ENCODE data around the gene CDC42SE2.
"Not testable (repeated sequence)": the region's sequence is repeated elsewhere in the genome, so short reads cannot be mapped to it uniquely, and the experiment has no call there.

Gene CDC42SE2

DNA sequence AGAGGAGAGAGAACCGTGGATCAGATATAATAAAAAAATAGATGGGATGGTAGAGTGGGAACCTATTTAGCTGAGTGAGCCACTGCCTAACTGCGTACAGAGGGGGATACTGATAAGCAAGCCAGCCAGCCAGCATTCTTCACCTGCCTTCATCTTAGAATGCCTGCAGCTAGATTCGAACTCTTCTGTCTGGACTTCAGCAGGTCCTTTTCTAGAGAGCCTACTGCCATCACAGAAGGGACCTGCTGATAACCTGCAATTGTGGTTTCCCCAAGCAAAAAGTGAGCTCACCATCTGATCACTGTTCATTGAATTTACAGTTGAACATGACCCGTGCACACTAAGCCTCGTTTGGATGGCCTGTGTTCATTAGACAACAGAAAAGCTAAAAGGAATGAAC lies 109.4 kb downstream of the CDC42SE2 start:
- no peak for DNase-seq

DNA sequence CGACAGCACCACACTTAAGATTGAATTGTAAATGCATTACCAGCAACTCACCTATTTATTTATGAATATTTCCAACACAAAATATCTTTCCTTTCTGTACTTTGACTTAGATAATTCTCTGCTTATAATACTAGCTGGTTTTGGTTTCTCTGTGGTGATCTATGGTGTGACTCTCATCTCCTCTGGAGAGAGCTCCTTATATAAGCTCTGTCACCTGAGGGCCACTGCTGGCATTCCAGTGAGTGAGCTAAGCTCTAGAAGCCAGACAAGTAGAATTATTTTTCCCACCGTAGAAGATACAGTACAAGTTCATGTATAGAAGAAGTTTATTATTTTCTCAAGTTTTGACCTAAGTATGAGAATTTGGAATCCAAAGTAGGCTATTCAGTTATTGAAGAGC lies 111.5 kb downstream of the CDC42SE2 start:
- no peak for DNase-seq

DNA sequence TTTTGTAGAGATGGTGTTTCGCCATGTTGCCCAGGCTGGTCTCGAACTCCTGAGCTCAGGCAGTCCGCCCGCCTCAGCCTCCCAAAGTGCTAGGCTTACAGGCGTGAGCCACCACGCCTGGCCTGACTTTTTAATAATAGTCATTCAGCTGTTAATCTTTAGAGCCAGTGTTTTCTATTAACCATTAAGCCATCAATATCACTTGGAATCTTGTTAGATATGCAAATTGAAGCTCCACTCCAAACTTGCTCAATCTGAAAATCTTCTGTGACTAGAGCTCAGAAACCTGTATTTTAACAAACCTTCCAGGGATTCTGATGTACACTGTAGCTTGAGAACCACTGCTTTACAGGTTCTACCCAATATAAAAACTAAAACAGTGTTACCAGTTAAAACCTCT lies 113.5 kb downstream of the CDC42SE2 start:
- DNase-seq: no peak

DNA sequence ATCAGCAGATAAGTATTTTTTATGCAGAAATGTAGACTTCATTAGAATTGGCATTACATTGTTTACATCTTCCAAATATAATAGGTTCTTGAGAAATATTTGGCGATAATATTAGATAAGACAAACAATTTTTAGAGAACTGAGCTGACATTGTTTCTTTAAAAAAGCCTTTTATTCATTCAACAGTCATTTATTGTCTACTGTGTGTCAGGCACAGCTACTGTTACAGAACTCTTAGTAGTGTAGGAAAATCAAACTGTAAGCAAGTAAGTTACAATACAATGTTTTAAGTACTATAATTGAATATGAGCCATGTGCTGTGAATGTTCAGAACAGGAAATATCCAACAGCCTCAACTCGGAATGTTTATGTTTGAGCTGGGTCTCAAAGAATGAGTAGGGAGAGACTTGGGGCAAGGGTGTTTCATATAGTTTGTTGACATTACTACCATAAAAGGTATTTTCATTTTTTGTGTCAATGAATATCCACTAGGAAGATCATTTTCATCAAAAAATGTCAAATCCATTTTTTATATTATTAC lies 114.0 kb downstream of the CDC42SE2 start:
- DNase-seq: no peak

DNA sequence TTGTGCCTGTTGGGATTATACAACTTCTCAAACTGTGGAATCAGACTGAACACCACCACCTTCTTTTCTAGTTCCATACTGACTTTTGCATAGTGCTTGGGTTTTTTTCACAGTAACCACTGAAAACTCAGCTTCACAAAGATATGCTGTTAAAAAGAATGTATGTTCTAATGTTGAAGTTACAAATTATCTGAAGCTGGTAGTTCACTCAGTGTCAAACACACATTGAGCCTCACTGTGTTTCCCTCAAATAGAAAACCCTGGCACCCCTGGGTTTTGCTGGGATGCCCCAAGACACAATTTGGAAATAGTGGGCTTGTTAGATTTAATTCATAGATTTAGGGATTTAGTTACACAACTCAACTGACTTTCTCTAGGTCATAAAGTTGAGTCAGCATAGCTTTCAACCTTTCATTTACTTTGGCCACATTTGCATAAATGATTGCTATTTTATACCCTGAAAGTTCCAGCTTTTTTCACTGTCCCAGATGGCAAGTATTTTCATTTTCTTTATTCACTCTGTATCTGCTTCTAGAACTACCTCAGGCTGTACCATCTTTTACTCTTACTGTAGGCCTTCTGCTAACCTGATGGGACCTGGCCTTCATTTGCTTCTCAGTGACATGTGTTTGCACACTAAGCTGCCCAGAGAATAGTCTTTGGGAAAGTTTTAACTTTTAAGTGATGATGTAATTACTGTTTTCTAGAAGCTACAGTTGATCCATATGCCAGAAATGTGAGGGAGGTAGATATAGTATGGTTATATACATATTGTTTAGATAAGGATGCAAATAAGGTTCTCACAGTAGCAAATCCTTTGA lies 115.1 kb downstream of the CDC42SE2 start:
- no peak for DNase-seq

DNA sequence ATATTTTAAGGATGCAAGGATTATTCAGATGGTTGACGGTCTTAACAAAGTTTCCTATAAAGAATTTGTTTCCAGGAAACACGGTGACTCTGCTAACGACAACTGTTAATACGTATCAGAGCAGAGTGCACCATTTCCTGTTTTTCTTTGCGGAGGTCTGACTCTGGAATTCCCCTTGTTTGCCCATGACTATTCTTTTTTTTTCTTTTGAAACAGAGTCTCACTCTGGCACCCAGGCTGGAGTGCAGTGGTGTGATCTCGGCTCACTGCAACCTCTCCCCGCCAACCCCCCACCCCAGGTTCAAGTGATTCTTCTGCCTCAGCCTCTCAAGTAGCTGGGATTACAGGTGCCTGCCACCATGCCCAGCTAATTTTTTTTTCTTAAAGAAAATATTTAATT lies 115.9 kb downstream of the CDC42SE2 start:
- DNase-seq: no peak

DNA sequence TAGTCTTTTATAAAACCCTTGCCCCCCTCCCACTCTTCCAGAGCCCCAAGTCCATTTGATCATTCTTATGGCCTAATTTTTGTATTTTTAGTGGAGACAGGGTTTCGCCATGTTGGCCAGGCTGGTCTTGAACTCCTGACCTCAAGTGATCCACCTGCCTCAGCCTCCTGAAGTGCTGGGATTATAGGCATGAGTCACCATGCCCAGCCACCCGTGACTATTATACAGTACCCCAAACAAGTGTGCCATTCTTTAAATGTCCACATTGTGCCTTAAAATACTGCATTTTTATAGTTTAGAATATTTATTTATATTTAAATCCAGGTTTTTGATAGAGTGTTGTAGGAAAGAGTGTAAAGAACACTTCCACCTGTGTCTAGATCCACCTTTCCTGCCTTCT lies 116.4 kb downstream of the CDC42SE2 start:
- not testable (repeated sequence) for DNase-seq

DNA sequence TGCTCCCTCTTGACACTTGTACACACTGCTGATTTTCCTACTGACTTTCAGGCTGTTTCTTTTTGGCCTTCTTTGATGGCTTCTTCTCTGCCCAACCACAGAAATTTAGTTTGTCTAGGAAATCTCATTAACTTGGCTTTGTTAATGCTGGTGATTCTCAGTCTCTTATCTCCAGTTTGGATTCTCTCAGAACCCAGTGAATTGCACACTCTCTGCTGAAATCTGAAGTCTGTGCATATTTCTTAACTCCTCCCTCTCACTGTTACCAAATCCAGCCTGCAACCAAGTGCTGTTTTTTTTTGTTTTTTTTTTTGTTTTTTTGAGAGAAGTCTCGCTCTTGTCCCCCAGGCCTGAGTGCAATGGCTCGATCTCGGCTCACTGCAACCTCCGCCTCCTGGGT lies 117.2 kb downstream of the CDC42SE2 start:
- DNase-seq: no peak

DNA sequence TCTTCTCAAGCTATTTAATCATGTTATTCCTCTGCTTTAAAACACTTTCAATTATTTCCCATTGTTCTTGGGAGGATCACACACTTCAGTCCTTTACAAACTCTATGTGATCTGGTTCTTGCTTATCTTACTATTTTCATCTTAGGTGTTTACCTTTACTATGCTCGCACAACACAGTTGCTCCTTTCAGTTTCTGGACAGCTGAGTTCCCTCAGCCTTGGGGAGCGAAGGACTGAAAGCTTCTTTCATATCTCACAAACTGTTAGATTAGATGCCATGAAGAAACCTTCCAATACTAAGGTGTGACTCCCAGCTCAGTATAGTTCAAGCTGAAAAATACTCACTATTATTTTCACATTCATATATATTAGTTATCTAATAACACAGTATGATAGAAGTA lies 117.9 kb downstream of the CDC42SE2 start:
- no peak for DNase-seq

DNA sequence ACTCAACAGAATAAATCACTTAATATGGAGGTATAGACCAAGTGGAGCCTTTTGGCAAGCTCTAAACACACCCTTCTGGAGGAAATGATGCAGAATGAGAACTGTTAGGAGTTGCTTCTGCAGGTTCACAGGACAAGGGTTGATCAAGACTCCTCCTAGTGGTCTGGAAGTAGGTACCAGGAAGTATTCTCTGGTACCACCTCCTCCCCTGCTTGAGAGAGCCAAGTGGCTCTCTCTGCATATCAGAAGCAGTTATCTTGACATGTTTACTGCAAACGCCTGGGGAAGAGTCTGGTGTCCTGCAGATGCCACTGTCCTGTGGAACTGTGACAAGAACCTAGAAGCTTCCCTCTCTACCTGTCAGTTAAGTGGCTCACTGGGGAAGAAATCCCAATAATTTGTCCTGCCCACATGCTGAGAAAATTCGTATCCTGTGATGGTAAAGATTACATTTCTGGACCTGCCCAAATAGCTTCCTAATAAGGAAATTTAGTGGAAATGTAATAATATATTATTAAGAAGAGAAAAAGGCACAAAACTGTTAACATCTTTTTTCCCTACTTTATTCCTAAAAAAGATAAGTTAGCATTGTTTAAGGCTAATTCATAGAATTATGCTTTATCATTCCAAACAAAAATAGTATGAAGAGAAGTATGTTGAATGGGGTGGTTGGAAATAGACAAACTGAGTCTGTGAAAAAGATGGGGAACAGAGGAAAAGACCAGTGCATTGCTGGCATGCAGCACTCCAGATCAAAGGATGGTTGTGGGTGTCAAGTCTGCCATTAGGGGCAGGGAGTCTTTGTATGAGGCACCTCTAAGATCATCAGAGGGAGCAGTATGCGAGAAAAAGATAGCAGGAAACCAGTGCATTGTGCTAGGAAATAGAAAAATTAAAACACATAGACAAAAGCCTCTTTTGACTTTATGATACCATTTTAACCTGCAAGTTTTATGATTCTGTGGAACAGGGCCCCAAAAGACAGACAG lies 118.8 kb downstream of the CDC42SE2 start:
- peak; percentile 32 for DNase-seq

DNA sequence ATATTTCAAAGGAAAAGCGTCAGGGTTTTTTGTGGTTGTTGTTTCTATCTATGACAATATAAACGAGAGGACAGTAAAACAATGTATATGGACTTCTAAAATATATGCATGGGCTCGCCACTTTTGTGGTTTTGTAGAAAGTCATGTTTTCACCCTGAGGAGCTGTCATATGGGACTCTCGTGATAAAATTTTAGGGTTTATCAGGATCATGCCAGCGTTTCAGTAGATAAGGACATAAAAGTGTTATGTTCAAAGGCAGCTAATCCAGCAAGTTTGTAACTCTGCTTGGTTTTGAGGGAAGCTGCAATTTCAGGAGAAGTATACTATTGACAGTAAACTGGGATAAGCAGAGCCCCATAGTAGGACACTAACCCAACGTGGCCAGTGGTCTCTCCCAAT lies 120.3 kb downstream of the CDC42SE2 start:
- DNase-seq: no peak

DNA sequence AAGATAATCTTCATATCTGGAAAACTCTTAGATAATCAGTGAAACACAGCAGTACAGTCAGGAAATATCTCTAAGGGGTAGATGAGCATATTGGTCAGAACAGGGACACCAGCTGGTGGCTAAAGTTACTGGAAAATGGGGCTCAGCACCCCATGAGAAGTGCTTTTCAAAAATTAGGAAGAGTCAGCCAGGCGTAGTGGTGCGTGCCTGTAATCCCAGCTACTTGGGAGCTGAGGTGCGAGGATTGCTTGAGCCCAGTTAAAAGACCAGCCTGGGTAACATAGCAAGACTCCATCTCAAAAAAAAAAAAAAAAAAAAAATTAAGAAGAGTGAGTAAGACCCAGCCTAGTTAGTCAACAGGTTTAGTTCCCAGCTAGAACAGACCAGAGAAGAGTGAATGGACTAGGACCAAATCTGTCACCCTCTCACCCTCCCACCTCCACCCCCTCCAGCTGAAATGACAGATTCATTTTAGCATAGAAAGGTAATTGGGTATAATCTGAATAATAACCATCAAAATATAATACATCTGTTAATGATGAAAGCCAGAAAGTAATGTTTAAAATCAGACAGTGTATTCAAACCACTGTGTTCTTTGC lies 120.9 kb downstream of the CDC42SE2 start:
- DNase-seq: no peak

DNA sequence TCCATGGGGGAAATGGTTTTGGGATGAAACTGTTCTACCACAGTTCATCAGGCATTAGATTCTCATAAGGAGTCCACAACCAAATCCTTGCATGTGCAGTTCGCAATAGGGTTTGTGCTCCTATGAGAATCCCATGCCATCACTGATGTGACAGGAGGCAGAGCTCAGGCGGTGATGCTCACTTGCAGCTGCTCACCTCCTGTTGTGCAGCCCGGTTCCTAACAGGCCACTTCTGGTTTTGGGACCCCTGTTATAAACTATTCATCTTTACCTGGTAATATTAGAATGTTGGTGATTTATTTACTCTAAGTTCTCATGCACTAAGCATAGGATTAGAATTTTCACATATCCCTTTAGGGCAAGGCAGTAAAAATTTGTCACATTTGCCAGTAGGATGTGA lies 122.3 kb downstream of the CDC42SE2 start:
- DNase-seq: no peak

DNA sequence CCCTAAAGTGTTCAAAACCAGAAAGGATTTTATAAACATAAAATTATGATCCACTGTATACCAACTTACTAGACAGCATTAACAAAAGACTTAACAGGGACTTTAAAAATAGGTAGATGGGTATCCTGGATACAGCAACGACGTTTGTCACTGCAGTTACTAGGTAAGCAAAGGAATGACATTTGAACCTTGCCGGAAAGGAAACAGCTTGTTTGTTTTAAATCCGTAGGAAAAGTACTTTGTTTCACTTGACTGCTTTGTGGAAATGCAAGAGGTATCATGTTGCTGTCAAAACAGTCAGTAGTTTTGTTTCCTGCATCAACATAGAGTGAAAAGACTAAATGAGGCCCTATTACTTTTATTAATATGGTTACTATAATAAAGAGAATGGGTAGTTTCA lies 122.9 kb downstream of the CDC42SE2 start:
- DNase-seq: no peak

DNA sequence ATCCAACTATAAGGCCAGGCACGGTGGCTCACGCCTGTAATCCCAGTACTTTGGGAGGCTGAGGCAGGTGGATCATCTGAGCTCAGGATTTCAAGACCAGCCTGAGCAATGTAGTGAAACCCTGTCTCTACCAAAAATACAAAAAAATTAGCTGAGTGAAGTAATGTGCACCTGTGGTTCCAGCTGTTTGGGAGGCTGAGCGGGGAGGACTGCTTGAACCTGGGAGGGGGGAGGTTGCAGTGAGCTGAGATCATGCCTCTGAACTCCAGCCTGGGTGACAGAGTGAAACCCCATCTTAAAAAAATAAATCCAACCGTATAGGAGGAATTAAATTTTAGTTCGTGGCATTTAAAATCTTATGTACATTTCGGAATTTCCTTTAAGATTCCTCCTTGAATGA lies 123.4 kb downstream of the CDC42SE2 start:
- DNase-seq: no peak

DNA sequence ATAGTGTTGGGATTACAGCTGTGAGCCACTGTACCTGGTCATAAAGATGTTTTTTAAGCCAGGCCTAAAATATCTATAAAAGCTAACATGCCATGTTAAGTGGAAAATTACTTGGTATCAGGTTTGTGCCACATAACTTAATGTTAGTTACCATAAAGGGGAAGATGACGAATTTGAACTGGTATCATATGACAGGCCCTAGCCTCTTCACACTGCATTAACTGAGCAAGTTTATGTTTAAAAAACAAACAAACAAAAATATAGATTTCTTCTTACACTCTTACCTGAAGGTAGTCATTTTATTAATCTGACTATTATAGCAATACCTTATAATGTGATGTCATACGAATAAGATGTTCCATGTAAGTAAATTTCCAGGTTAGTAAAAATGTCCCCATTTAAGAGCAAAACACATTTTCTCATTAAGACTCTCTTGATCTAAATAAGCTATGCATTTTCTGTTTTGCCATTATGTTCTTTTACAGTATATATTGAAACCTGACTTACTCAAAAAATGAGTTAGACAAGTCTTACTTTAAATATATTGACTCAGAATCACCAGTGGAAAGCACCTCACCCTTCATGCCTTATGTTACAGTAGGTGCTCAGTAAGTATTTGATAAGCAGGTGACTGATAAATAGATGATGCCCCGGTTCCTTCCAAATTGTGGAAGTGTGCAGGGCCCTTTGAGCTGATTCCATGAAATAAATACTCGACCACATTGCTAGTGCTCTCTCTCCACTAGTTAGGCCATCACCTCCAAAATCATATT lies 125.4 kb downstream of the CDC42SE2 start:
- no peak for DNase-seq

DNA sequence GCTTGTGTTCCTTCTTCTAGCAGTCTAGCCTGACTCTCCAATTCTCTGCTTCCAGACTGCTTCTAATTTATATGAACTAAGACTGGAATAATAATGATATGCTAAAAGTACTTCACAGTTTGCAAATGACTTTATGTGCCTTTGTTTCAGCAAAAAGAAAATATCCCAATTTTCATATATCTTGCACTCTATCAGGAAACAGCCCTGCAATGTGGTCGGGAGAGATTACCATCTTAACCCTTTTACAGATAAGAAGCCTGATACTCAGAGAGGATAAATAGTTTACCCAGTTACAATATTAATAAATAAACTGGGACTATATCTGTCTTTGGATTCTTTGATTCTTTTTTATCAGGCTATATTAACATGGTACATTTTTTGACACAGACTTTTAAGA lies 126.0 kb downstream of the CDC42SE2 start:
- DNase-seq: no peak

DNA sequence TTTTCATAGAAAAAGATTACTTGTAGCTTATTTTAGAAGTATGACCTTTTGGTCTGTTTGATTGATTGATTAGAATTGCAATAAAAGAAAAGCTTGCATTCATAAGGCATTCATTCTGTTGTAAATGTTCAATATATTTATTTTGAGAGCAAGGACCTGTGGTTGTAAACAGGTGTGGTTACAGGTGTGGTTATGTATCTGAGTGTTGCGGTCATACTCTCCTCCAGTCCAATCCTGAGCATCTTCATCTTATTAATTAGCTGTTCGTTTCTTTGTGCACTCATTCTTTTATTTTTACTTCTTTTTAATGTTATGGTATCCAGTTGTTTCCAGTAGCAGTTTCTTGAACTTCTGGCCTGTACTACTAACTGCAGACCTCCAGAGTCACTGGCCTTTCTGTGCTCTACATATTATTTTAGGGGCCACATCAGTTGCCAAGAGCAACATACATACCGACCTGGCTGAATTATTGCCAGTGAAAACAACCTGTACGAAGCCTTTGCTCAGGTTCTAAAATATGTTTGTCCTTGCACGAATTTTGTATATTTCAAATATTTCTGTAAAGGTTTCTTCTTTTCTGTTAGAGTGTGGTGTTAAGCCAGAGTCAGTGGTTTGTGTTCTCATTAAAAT lies 128.7 kb downstream of the CDC42SE2 start:
- no peak for DNase-seq

DNA sequence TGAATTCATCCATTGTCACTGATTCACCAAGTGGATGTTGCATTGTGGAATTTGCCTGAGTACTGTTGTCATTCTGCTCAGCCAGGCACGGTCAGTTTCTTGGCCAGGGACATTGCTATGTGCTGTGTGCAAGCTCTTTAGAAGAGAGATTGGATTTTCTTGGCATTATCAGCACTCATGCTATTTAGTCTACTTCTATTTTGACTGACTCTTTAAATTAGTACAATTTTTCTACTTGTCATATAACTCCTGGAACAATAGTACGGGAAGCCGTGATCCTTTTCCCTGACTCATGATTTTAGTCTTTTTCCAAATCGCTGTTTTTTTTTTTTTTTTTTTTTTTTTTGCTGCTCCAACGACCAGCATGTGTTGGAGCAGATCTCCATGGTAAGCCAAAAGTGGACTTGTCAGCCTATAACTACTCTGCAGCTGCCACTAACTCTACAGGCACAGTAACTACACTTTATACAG lies 129.7 kb downstream of the CDC42SE2 start:
- DNase-seq: no peak

DNA sequence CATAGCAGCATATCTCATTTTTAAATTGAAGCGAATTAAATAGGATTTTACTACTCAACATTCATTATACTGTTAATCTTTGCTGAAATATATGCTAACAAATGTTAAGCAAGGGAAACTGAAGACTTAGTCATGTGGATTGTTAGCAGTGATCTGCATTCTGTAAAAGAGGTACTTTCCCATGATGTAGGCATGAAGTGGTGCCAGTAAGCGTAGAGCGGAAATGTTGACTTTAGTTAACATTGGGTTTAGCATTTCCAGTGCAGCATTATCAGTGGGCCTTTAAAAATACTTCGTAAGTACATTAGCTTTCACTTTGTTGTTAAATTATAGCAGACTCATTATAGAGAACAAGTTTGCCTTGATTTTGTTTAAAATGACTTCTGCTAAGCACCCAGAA lies 130.3 kb downstream of the CDC42SE2 start:
- no peak for DNase-seq

DNA sequence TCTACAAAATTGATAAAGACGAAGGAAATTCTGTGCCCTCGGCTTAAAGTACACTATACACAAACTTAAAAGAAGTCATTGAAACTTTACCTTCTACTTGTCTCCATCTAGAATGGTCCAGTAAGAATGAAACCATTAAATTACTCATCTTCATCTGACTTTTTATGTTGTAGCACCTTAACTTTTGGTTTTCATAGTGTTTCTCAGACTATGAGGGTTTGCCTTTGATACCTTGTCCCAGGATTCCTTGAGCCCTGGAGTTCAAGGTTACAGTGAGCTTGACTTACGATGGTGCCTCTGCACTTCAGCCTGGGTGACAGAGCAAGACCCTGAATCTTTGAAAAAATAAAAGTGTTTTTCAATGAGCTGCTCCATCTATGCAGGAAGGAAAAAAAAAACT lies 132.2 kb downstream of the CDC42SE2 start:
- no peak for DNase-seq
